ENCODE results near the gene KCNB1. TPM values are rescaled to one million over a fixed set of nuclear protein-coding genes. Genes with fewer than 3 reads are reported as not detected.

The KCNB1 gene
- total RNA-seq, 1 donor from 2014 or later, result 2.8 TPM

DNA sequence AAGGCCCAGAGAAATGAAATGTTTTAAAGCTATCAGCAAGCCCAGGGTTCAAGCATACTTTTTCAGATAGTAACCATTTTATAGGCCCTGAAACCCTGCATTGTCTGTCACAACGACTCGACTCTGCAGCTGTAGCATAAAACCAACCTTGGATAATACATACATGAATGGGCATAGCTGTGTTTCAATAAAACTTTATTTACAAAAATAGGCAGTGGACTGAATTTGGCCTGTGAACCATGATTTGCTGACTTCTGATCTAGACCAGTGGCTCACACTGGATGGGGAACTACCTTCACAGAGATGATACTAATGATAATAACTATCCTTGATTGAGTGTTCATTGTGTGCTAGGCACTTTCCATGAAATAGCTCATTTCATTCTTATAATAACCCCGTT, 107.3 kb downstream of the KCNB1 start:
- Mint-ChIP-seq H3K4me3 (no peak overlapping the region), H3K27me3 (ENCODE audit: low read depth) (peaks cover 24% of the 10 kb centered on the region), H3K9me3 (peaks cover 3% of the 10 kb centered on the region), H3K36me3 (ENCODE audit: low read depth) (peaks cover 11% of the 10 kb centered on the region), H3K27ac (ENCODE audit: unreplicated experiment) (no peak overlapping the region), H3K4me1 (peaks cover 5% of the 10 kb centered on the region)
- DNase-seq (ENCODE audit: low read depth, low spot score), result no peak
- TF ChIP-seq, protein P1, sequence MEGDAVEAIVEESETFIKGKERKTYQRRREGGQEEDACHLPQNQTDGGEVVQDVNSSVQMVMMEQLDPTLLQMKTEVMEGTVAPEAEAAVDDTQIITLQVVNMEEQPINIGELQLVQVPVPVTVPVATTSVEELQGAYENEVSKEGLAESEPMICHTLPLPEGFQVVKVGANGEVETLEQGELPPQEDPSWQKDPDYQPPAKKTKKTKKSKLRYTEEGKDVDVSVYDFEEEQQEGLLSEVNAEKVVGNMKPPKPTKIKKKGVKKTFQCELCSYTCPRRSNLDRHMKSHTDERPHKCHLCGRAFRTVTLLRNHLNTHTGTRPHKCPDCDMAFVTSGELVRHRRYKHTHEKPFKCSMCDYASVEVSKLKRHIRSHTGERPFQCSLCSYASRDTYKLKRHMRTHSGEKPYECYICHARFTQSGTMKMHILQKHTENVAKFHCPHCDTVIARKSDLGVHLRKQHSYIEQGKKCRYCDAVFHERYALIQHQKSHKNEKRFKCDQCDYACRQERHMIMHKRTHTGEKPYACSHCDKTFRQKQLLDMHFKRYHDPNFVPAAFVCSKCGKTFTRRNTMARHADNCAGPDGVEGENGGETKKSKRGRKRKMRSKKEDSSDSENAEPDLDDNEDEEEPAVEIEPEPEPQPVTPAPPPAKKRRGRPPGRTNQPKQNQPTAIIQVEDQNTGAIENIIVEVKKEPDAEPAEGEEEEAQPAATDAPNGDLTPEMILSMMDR (conservative IDR thresholded peaks at IDR 0.05), result no peak

DNA sequence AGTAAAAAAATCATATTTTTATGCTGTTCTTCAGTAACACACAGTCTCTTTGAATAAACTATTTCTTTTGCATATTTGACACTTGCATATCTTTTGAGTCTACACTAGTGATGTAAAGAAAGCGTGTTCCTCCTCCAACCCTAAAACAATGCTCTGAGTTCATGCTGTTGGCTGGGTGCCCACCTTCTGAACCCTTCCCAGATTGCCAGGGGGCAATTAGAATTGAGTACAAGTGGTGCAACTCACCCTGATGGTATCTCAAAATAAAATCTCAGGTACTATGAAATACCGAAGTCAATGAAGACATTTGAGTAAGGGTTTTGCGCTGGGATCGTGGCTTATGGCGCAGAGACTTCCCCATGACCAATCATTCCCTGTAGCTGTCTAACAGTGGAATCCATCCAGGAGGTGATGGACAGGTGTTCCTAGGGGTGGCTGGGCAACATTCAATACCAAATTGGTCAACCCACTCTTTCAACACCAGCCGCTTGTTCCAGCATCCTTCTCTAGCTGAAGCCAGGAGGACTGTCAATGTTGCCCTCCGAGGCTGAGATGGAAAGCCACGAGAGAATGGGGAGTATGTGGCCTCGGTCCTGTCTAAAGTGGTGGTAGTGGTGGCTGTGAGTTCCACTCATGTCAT, 110.3 kb downstream of the KCNB1 start:
- Mint-ChIP-seq H3K27ac (ENCODE audit: unreplicated experiment) (no peak overlapping the region), H3K4me1 (peaks cover 15% of the 10 kb centered on the region), H3K36me3 (ENCODE audit: low read depth) (peaks cover 11% of the 10 kb centered on the region), H3K9me3 (peaks cover 3% of the 10 kb centered on the region), H3K27me3 (ENCODE audit: low read depth) (peaks cover 33% of the 10 kb centered on the region), H3K4me3 (no peak overlapping the region)
- TF ChIP-seq, protein P1 (conservative IDR thresholded peaks at IDR 0.05), result no peak
- DNase-seq (ENCODE audit: low read depth, low spot score), result no peak

DNA sequence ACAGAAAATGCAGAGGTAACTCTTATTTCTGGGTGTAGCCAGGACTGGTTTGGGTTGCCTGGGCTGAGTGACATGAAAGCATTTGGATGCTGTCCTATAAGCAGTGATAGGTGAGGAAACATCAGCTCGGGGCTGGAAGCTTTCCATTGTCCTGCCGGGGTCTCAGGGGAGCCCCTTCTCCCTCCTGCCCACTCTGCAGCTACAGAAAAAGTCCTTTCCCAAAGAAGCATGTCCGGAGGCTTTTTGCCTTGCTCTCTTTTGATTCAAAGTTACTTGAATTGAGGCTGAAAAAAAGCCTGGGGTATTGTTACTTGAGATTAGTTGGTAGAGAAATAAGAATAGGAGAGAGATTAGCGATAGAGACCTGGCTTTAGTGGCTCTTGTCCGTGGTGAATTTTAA, 113.9 kb downstream of the KCNB1 start:
- Mint-ChIP-seq H3K4me1 (peaks cover 15% of the 10 kb centered on the region), H3K27ac (ENCODE audit: unreplicated experiment) (no peak overlapping the region), H3K4me3 (no peak overlapping the region), H3K9me3 (no peaks in the 10 kb centered on the region), H3K36me3 (ENCODE audit: low read depth) (no peaks in the 10 kb centered on the region), H3K27me3 (ENCODE audit: low read depth) (peaks cover 32% of the 10 kb centered on the region)
- DNase-seq (ENCODE audit: low read depth, low spot score), result no peak
- TF ChIP-seq, protein P1 (conservative IDR thresholded peaks at IDR 0.05), result no peak

DNA sequence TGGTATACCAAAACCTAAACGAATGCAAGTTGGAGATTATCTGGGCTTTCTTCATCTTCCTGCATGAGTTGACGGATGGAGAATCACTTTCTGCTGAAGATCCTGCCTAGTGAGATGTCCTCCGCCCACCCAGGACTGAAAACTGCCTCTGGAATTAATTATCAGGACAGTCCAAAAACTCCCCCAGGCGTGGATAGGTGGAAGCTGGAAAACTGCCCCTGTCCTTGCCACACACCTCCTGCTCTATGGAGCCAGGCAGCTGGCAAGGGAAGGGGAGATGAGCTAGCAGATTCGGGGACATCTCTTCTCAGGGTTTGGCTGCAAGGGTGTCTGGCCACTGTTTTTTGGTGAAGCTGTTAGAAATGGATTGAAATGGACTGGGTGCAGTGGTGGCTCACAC, 115.4 kb downstream of the KCNB1 start:
- Mint-ChIP-seq H3K9me3 (no peaks in the 10 kb centered on the region), H3K27ac (ENCODE audit: unreplicated experiment) (no peak overlapping the region), H3K4me3 (no peak overlapping the region), H3K36me3 (ENCODE audit: low read depth) (no peaks in the 10 kb centered on the region), H3K27me3 (ENCODE audit: low read depth) (peaks cover 32% of the 10 kb centered on the region), H3K4me1 (peaks cover 15% of the 10 kb centered on the region)
- DNase-seq (ENCODE audit: low read depth, low spot score), result no peak
- TF ChIP-seq, protein P1 (conservative IDR thresholded peaks at IDR 0.05), result no peak

DNA sequence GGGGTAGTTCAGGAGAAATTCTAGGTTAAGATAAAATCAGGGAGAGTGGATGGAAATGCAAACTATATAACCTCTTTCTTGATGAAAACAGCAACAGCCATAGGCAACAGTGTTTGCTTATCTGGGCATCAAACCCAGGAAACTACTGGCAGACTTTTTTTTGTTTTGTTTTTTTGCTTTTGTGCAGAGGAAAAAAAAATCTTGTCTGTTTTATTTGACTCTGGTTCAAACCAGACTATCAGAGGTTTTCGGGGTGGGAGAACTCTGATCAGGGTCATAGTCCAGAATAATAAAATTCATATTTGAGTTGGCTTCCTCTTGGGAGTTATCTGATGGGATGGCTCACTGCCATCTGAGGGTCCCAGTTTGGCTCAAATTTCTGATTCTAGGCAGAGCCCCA, 115.8 kb downstream of the KCNB1 start:
- H3K27me3 Mint-ChIP-seq (ENCODE audit: low read depth), result peaks cover 32% of the 10 kb centered on the region
- H3K9me3 Mint-ChIP-seq, result no peaks in the 10 kb centered on the region
- H3K4me1 Mint-ChIP-seq, result peaks cover 15% of the 10 kb centered on the region
- H3K27ac Mint-ChIP-seq (ENCODE audit: unreplicated experiment), result no peak overlapping the region
- DNase-seq (ENCODE audit: low read depth, low spot score), result no peak
- no peaks in the 10 kb centered on the region for H3K36me3 Mint-ChIP-seq (ENCODE audit: low read depth)
- TF ChIP-seq, protein P1 (conservative IDR thresholded peaks at IDR 0.05), result no peak
- H3K4me3 Mint-ChIP-seq, result no peak overlapping the region

Measured in neural crest cell (in vitro differentiated cells).